IMR-90 (cell line): ENCODE measurements around the gene ZNF236. TPM values are rescaled to one million over a fixed set of nuclear protein-coding genes. Genes with fewer than 3 reads are reported as not detected.

Experiments
- ATAC-seq: fragments of 200-7000 bp; cut with Tn5 transposase; 2 replicates; pipeline ENCODE4 v1.9.1; 2020; ENCODE audit warnings: low read depth, mild to moderate bottlenecking, moderate library complexity
- BruUV-seq: library from RNA; stranded (reverse); fragments of 400-500 nt; replicated peaks from 2 replicates; lab custom pipeline; 2021; lab: Mats Ljungman, UMichigan
- CTCF ChIA-PET: fragments of 300-600 bp; formaldehyde crosslinking; extraction: SDS; loops from one replicate; lab custom pipeline; 2021; ENCODE audit warnings: antibody characterized with exemption; lab: Yijun Ruan, JAX
- POLR2A ChIA-PET: fragments of 300-600 bp; sonication (Branson Sonifier 250); formaldehyde crosslinking; loops from one replicate; lab custom pipeline; 2022; ENCODE audit warnings: antibody characterized with exemption; ENCODE audit not compliant: unreplicated experiment; lab: Charles Lee
- DNase-seq: peaks from one replicate; pipeline ENCODE4 v3.0.0; 2013
- H2AFZ ChIP-seq: replicated peaks from 2 replicates; pipeline ENCODE3; 2013; ENCODE audit warnings: low read length, mild to moderate bottlenecking; ENCODE audit not compliant: poor library complexity
- H2AK5ac ChIP-seq: 2 replicates; pipeline ENCODE4 v1.6.1; 2013; ENCODE audit warnings: low read depth, low read length, inconsistent platforms
- H2AK9ac ChIP-seq: replicated peaks from 2 replicates; pipeline ENCODE3; 2013; ENCODE audit warnings: mild to moderate bottlenecking, low read depth, low read length, moderate library complexity; ENCODE audit not compliant: poor library complexity
- H2BK120ac ChIP-seq: 2 replicates; pipeline ENCODE4 v1.6.1; 2013; ENCODE audit warnings: low read depth, low read length, inconsistent platforms
- H2BK15ac ChIP-seq: 3 replicates; pipeline ENCODE4 v1.6.1; 2013; ENCODE audit warnings: low read depth, low read length, inconsistent platforms
- H2BK20ac ChIP-seq: 2 replicates; pipeline ENCODE4 v1.6.1; 2013; ENCODE audit warnings: low read depth, mild to moderate bottlenecking, inconsistent platforms, low read length, moderate library complexity
- H2BK5ac ChIP-seq: 2 replicates; pipeline ENCODE4 v1.6.1; 2013; ENCODE audit warnings: mild to moderate bottlenecking, low read depth, low read length, inconsistent platforms; ENCODE audit not compliant: poor library complexity, severe bottlenecking
- H3K14ac ChIP-seq: replicated peaks from 2 replicates; pipeline ENCODE4 v1.6.1; 2013; ENCODE audit warnings: low read depth, low read length, inconsistent platforms
- H3K18ac ChIP-seq: 2 replicates; pipeline ENCODE4 v1.6.1; 2013; ENCODE audit warnings: low read depth, low read length, control low read depth
- H3K23ac ChIP-seq: 2 replicates; pipeline ENCODE4 v1.6.1; 2013; ENCODE audit warnings: low read depth, low read length, inconsistent platforms
- H3K27ac ChIP-seq: 2 replicates; pipeline ENCODE4 v1.5.1; 2013; ENCODE audit warnings: mild to moderate bottlenecking, control low read depth, low read length; ENCODE audit not compliant: insufficient read depth
- H3K27me3 ChIP-seq: 2 replicates; pipeline ENCODE4 v1.6.1; 2013; ENCODE audit warnings: low read length; ENCODE audit not compliant: control insufficient read depth, insufficient read depth
- H3K36me3 ChIP-seq: 2 replicates; pipeline ENCODE4 v1.6.1; 2013; ENCODE audit warnings: low read length, mixed read lengths; ENCODE audit not compliant: control insufficient read depth, insufficient read depth
- H3K4ac ChIP-seq: 2 replicates; pipeline ENCODE4 v1.6.1; 2013; ENCODE audit warnings: low read depth, low read length, inconsistent platforms
- H3K4me1 ChIP-seq: 2 replicates; pipeline ENCODE4 v1.6.1; 2013; ENCODE audit warnings: low read length, mixed read lengths; ENCODE audit not compliant: control insufficient read depth, insufficient read depth
- H3K4me2 ChIP-seq: 2 replicates; pipeline ENCODE4 v1.6.1; 2013; ENCODE audit warnings: low read depth, mild to moderate bottlenecking, control low read depth, low read length, moderate library complexity
- H3K4me3 ChIP-seq: 2 replicates; pipeline ENCODE4 v1.5.1; 2013; ENCODE audit warnings: low read depth, mild to moderate bottlenecking, control low read depth, low read length, moderate library complexity; ENCODE audit not compliant: insufficient read depth
- H3K56ac ChIP-seq: 2 replicates; pipeline ENCODE4 v1.6.1; 2013; ENCODE audit warnings: low read length, inconsistent platforms; ENCODE audit not compliant: insufficient read depth; ENCODE audit errors: extremely low read depth
- H3K79me1 ChIP-seq, 2 experiments: 2 replicates each; pipeline ENCODE4 v1.6.1; 2013; ENCODE audit warnings: low read length in 2 of 2, inconsistent platforms in 1 of 2, low read depth in 1 of 2
- H3K9ac ChIP-seq: 2 replicates; pipeline ENCODE4 v1.6.1; 2013; ENCODE audit warnings: low read depth, low read length, control low read depth
- H3K9me1 ChIP-seq: 2 replicates; pipeline ENCODE4 v1.6.1; 2013; ENCODE audit warnings: low read length, inconsistent platforms; ENCODE audit not compliant: insufficient read depth
- H3K9me3 ChIP-seq: 2 replicates; pipeline ENCODE4 v1.6.1; 2013; ENCODE audit warnings: low read length; ENCODE audit not compliant: control insufficient read depth, insufficient read depth
- H4K20me1 ChIP-seq: 2 replicates; pipeline ENCODE4 v1.6.1; 2013; ENCODE audit warnings: low read length, inconsistent platforms; ENCODE audit not compliant: insufficient read depth
- H4K5ac ChIP-seq: 2 replicates; pipeline ENCODE4 v1.6.1; 2013; ENCODE audit warnings: mild to moderate bottlenecking, low read depth, low read length, control low read depth
- H4K8ac ChIP-seq, 2 experiments: 2 replicates each; pipeline ENCODE4 v1.6.1; 2013; ENCODE audit warnings: low read depth in 2 of 2, low read length in 2 of 2, control low read depth in 1 of 2, inconsistent platforms in 1 of 2
- H4K91ac ChIP-seq: 2 replicates; pipeline ENCODE4 v1.6.1; 2013; ENCODE audit warnings: low read depth, low read length, inconsistent platforms; ENCODE audit not compliant: insufficient read depth
- CEBPB ChIP-seq: IDR thresholded peaks from 2 replicates; pipeline ENCODE4 v1.6.1; 2012; ENCODE audit warnings: low read depth, low read length, improper control_type of control experiment
- CHD1 ChIP-seq: IDR thresholded peaks from 2 replicates; pipeline ENCODE4 v1.6.1; 2012; ENCODE audit warnings: low read depth, low read length, improper control_type of control experiment
- FOS ChIP-seq: fragments of 150-350 bp; IDR thresholded peaks from 2 replicates; pipeline ENCODE4 v1.6.1; 2016; ENCODE audit warnings: low read depth, low read length
- MAFK ChIP-seq: IDR thresholded peaks from 2 replicates; pipeline ENCODE4 v1.6.1; 2012; ENCODE audit warnings: low read depth, low read length, improper control_type of control experiment
- MXI1 ChIP-seq: IDR thresholded peaks from 2 replicates; pipeline ENCODE4 v1.6.1; 2012; ENCODE audit warnings: low read depth, mild to moderate bottlenecking, low read length, moderate library complexity, borderline replicate concordance
- RFX5 ChIP-seq: IDR thresholded peaks from 2 replicates; pipeline ENCODE4 v1.8.0; 2012; ENCODE audit warnings: low read depth, mild to moderate bottlenecking, low read length, moderate library complexity
- USF2 ChIP-seq: fragments of 150-350 bp; IDR thresholded peaks from 2 replicates; pipeline ENCODE4 v1.6.1; 2017; ENCODE audit warnings: mild to moderate bottlenecking, antibody characterized with exemption, low read length, low read depth
- WGBS, 2 experiments: methylation state at CpG; one replicate each; pipeline versions ENCODE4 v1.1.5 to v1.1.7; 2013; ENCODE audit warnings: missing lambda C conversion rate in 2 of 2; ENCODE audit not compliant: insufficient read length in 1 of 2; ENCODE audit errors: extremely low coverage in 2 of 2; 5-methylcytosine and 5-hydroxymethylcytosine counted together
- dilution Hi-C: fragments of 300-500 bp; cut with HindIII; formaldehyde crosslinking; loops from one replicate; pipeline ENCODE4 v1.14.3; 2018; ENCODE audit warnings: low sequenced_read_pairs; ENCODE audit not compliant: unreplicated experiment
- in situ Hi-C: fragments of 300-500 bp; cut with MboI; formaldehyde crosslinking; loops from 3 replicates; pipeline ENCODE4 v1.14.3; 2019; ENCODE audit warnings: low sequenced_read_pairs, inconsistent platforms, mixed read lengths
- intact Hi-C: fragments of 100-400 bp; cut with micrococcal nuclease; formaldehyde crosslinking; loops from 2 replicates; pipeline ENCODE4 v1.10.0; 2022
- polyA plus RNA-seq, 3 experiments: library from polyadenylated mRNA; depleted of rRNA; stranded (reverse); fragments of >200 nt; gene quantifications; 2 replicates each; pipeline ENCODE4 v1.2.3, GENCODE V29; 2012; ENCODE audit warnings: low replicate concordance in 1 of 3
- total RNA-seq: library from RNA; depleted of rRNA; stranded (reverse); fragments of >200 nt; gene quantifications from 2 replicates; pipeline ENCODE4 v1.2.3, GENCODE V29; 2012

The ZNF236 gene
- total and polyA plus RNA-seq, 2 of the 4 experiments (the other 2 are of a cell fraction): 3.6 to 9.7 TPM

DNA sequence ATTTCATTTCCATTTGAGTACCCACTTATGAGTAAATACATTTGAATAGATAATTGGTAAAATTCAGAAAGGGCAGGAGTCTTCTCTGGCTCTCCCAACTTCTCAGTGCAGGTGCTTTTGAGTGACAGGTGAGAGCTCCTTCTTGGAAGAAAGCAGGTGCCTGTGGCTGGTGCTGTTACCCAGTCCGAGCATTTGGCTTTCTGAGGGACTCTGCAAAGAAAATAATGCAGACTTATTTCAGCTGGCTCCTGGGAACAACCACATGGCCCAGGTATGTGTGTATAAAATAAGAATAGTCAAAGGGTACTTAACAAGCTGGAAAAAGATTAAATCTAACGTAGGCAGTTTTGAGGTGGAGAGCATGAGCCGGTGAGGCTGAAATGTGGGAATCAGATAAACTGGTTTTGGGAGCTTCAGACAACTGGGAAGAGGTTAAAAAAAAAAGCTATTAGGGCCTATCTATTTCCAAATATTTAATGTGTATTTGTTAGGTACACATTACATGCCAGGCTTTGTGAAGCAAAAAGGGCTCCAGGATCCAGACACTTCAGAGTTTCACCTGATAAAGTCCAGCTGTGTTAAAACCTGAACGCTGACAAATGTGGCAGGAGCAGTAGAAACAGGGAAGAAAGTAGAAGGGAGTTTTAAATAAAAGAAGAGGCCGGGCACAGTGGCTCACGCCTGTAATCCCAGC is 20.6 kb downstream of the ZNF236 start:
- no peak overlapping the region for H4K5ac ChIP-seq
- H3K27ac ChIP-seq: no peak overlapping the region
- no peak overlapping the region for H2BK20ac ChIP-seq
- H3K9ac ChIP-seq: no peak overlapping the region
- no peak overlapping the region for H3K4me2 ChIP-seq
- no CpG with 5 or more reads among the region's 6 CpGs for WGBS, 2 experiments
- H2AK9ac ChIP-seq: no peak overlapping the region
- H4K8ac ChIP-seq: no peak overlapping the region
- H3K79me1 ChIP-seq: peaks cover 23 to 60% of the 10 kb centered on the region in 2 experiments
- H3K36me3 ChIP-seq: no peaks in the 10 kb centered on the region
- H2BK5ac ChIP-seq: no peak overlapping the region
- H3K4me1 ChIP-seq: peaks cover 16% of the 10 kb centered on the region
- no peak overlapping the region for H2AFZ ChIP-seq
- no TSS peak for BruUV-seq
- no peaks in the 10 kb centered on the region for H3K9me3 ChIP-seq
- no peak overlapping the region for H3K14ac ChIP-seq
- in situ Hi-C loops (no loop called here), dilution Hi-C loops (no loop called here), intact Hi-C loops (no loop called here)
- CTCF ChIA-PET: no interaction called here
- no peak overlapping the region for H3K4me3 ChIP-seq
- TF ChIP-seq CEBPB (no peak), FOS (no peak), CHD1 (no peak), MAFK (no peak), MXI1 (no peak), RFX5 (no peak), USF2 (no peak)
- H3K56ac ChIP-seq: no peak overlapping the region
- POLR2A ChIA-PET: no interaction called here
- H2BK120ac ChIP-seq: no peak overlapping the region
- no peak overlapping the region for H3K4ac ChIP-seq
- H4K91ac ChIP-seq: no peak overlapping the region
- no peak overlapping the region for H3K18ac ChIP-seq
- peaks cover 9% of the 10 kb centered on the region; the same call in 1 of the 2 replicates for H3K9me1 ChIP-seq
- H4K20me1 ChIP-seq: peaks cover 13% of the 10 kb centered on the region
- no peaks in the 10 kb centered on the region for H3K27me3 ChIP-seq
- no peak for ATAC-seq
- H2AK5ac ChIP-seq: no peak overlapping the region
- no peak overlapping the region for H3K23ac ChIP-seq
- H2BK15ac ChIP-seq: no peak overlapping the region
- DNase-seq: no peak
